DOHH2 (cell line): ENCODE results near the gene INTS7.

Experiments used
- H3F3A ChIP-seq: fragments of 200-600 bp; sonication (generic), shearing (Covaris generic); 2 replicates; pipeline ENCODE4 v1.6.0; 2016; ENCODE audit warnings: antibody characterized with exemption, mild to moderate bottlenecking; ENCODE audit not compliant: control insufficient read depth, insufficient read depth
- H3K27ac ChIP-seq: fragments of 200-600 bp; sonication (generic); 2 replicates; pipeline ENCODE4 v1.5.1; 2014; ENCODE audit warnings: low read depth, mild to moderate bottlenecking, low read length, moderate library complexity
- H3K27me3 ChIP-seq: fragments of 200-600 bp; sonication (generic); 2 replicates; pipeline ENCODE4 v1.6.1; 2014; ENCODE audit warnings: mild to moderate bottlenecking, low read length, mixed read lengths; ENCODE audit not compliant: control insufficient read depth
- H3K36me3 ChIP-seq: fragments of 200-600 bp; sonication (generic); 2 replicates; pipeline ENCODE4 v1.6.1; 2014; ENCODE audit warnings: mild to moderate bottlenecking, low read length, moderate library complexity, mixed read lengths; ENCODE audit not compliant: control insufficient read depth
- H3K4me1 ChIP-seq: fragments of 200-600 bp; sonication (generic); 2 replicates; pipeline ENCODE4 v1.6.1; 2014; ENCODE audit warnings: mild to moderate bottlenecking, low read length, mixed read lengths; ENCODE audit not compliant: control insufficient read depth
- H3K4me2 ChIP-seq: fragments of 200-600 bp; sonication (generic); 2 replicates; pipeline ENCODE4 v1.6.0; 2014; ENCODE audit warnings: mild to moderate bottlenecking, low read length, moderate library complexity
- H3K4me3 ChIP-seq: fragments of 200-600 bp; sonication (generic); 2 replicates; pipeline ENCODE4 v1.5.1; 2014; ENCODE audit warnings: mild to moderate bottlenecking, low read length, mixed read lengths
- H3K79me2 ChIP-seq: fragments of 200-600 bp; sonication (generic); 2 replicates; pipeline ENCODE4 v1.6.1; 2014; ENCODE audit warnings: mild to moderate bottlenecking, low read length, mixed read lengths; ENCODE audit not compliant: control insufficient read depth
- H3K9me2 ChIP-seq: fragments of 200-600 bp; sonication (generic); replicated peaks from 2 replicates; pipeline ENCODE4 v1.6.1; 2014; ENCODE audit warnings: mild to moderate bottlenecking, low read length, mixed read lengths; ENCODE audit not compliant: control insufficient read depth
- H3K9me3 ChIP-seq: fragments of 200-600 bp; sonication (generic); 2 replicates; pipeline ENCODE4 v1.6.1; 2014; ENCODE audit warnings: antibody characterized with exemption, low read length, mixed read lengths; ENCODE audit not compliant: control insufficient read depth, insufficient read depth
- H4K20me1 ChIP-seq: fragments of 200-600 bp; sonication (generic); 2 replicates; pipeline ENCODE4 v1.6.0; 2014; ENCODE audit warnings: low read depth, mild to moderate bottlenecking, antibody characterized with exemption, low read length, moderate library complexity; ENCODE audit not compliant: control insufficient read depth, insufficient read depth
- EZH2phosphoT487 ChIP-seq: fragments of 200-600 bp; sonication (generic); IDR thresholded peaks from 2 replicates; pipeline ENCODE4 v1.6.1; 2017; ENCODE audit warnings: borderline replicate concordance, mild to moderate bottlenecking, antibody characterized with exemption, low read length, moderate library complexity, mixed read lengths
- TF ChIP-seq, protein P1 (sequence below): fragments of 200-600 bp; sonication (generic); IDR thresholded peaks from one replicate; pipeline ENCODE4 v1.5.1; 2014; ENCODE audit warnings: antibody characterized with exemption, mild to moderate bottlenecking, low read depth, low read length; ENCODE audit not compliant: poor library complexity, severe bottlenecking

INTS7 gene

DNA sequence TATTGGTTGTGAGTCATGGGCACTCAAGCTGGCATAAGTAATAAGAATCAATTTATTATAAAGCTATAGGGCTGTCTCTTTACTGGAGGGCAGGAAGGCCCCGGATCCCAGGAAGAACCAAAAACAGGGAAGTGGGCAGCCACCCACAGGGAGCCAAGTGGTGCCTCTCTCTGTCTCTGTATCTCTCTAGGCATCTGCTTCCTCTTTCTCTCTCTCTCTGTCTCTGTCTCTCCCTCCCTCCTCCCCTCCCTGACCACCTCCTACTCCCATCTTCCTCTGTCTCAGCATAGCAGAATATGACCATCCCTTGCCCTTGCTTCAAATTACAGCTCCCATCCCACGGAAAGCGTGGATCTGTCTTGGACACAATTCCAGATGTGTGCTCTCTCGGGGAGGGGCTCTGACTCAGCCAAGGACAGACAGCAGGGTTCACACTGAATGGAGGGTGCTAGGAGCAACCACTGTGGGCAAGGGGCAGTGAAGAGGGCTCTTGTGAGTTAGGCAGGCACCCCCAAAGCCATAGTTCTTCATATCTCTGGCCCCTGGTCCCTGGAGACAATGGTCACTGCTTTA is 124.4 kb downstream of the INTS7 start:
- TF ChIP-seq, protein P1, sequence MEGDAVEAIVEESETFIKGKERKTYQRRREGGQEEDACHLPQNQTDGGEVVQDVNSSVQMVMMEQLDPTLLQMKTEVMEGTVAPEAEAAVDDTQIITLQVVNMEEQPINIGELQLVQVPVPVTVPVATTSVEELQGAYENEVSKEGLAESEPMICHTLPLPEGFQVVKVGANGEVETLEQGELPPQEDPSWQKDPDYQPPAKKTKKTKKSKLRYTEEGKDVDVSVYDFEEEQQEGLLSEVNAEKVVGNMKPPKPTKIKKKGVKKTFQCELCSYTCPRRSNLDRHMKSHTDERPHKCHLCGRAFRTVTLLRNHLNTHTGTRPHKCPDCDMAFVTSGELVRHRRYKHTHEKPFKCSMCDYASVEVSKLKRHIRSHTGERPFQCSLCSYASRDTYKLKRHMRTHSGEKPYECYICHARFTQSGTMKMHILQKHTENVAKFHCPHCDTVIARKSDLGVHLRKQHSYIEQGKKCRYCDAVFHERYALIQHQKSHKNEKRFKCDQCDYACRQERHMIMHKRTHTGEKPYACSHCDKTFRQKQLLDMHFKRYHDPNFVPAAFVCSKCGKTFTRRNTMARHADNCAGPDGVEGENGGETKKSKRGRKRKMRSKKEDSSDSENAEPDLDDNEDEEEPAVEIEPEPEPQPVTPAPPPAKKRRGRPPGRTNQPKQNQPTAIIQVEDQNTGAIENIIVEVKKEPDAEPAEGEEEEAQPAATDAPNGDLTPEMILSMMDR = no peak
- no peak for TF ChIP-seq EZH2phosphoT487
- H3K9me3 ChIP-seq = no peaks in the 10 kb centered on the region
- no peaks in the 10 kb centered on the region for H4K20me1 ChIP-seq
- H3K27ac ChIP-seq = no peak overlapping the region
- H3K4me2 ChIP-seq = no peak overlapping the region
- no peaks in the 10 kb centered on the region for H3K9me2 ChIP-seq
- H3K4me1 ChIP-seq = no peaks in the 10 kb centered on the region
- H3K27me3 ChIP-seq = no peaks in the 10 kb centered on the region; the same call in 1 of the 2 replicates
- H3K4me3 ChIP-seq = no peak overlapping the region
- H3F3A ChIP-seq = no peaks in the 10 kb centered on the region
- no peaks in the 10 kb centered on the region for H3K36me3 ChIP-seq
- no peaks in the 10 kb centered on the region for H3K79me2 ChIP-seq

- TF ChIP-seq, protein P1 = no peak
- no peak for TF ChIP-seq EZH2phosphoT487
- no peaks in the 10 kb centered on the region for H3K36me3 ChIP-seq
- H3K4me2 ChIP-seq = no peak overlapping the region
- H3K4me3 ChIP-seq = no peak overlapping the region
- H4K20me1 ChIP-seq = no peaks in the 10 kb centered on the region
- no peaks in the 10 kb centered on the region for H3F3A ChIP-seq
- no peaks in the 10 kb centered on the region for H3K4me1 ChIP-seq
- no peaks in the 10 kb centered on the region for H3K79me2 ChIP-seq
- H3K9me3 ChIP-seq = no peaks in the 10 kb centered on the region
- no peaks in the 10 kb centered on the region for H3K9me2 ChIP-seq
- H3K27me3 ChIP-seq = no peaks in the 10 kb centered on the region; the same call in 1 of the 2 replicates
- no peak overlapping the region for H3K27ac ChIP-seq
These were observed 125.1 kb downstream of the INTS7 start for GRCh38 chr1:211910113-211910884.

DNA sequence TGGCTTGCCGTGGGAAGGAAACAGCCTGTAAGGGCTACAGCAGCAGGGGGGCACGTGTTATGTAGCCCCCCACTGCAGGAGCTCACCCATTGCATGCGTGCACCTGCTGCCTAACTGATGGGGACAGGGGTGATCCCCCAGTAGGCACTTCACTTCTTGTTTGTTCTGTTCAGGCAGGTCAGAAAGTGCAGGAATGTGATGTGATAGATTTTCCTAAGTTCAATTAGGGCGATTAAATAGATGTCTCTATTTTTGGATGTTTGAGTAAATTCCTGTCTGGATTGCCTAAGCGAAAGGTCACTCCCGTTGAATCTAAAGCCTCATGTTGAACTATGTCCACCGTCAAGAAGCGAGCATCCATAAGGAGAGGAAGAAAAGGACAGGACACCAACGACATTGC is 126.0 kb downstream of the INTS7 start:
- H3K27ac ChIP-seq = no peak overlapping the region
- H3K27me3 ChIP-seq = no peaks in the 10 kb centered on the region
- H3F3A ChIP-seq = no peaks in the 10 kb centered on the region
- TF ChIP-seq, protein P1 = no peak
- TF ChIP-seq EZH2phosphoT487 = no peak
- H3K79me2 ChIP-seq = no peaks in the 10 kb centered on the region
- H3K4me3 ChIP-seq = no peak overlapping the region
- no peaks in the 10 kb centered on the region for H3K36me3 ChIP-seq
- no peaks in the 10 kb centered on the region for H3K9me2 ChIP-seq
- no peaks in the 10 kb centered on the region for H4K20me1 ChIP-seq
- no peaks in the 10 kb centered on the region for H3K4me1 ChIP-seq
- H3K4me2 ChIP-seq = no peak overlapping the region
- no peaks in the 10 kb centered on the region for H3K9me3 ChIP-seq
